Measurements from ENCODE around the gene FNDC4.
A peak's percentile ranks its signal among the peaks of the same experiment; 100 is the strongest.
"Not testable (repeated sequence)": the region's sequence is repeated elsewhere in the genome, so short reads cannot be mapped to it uniquely, and the experiment has no call there.

The FNDC4 gene, protein sequence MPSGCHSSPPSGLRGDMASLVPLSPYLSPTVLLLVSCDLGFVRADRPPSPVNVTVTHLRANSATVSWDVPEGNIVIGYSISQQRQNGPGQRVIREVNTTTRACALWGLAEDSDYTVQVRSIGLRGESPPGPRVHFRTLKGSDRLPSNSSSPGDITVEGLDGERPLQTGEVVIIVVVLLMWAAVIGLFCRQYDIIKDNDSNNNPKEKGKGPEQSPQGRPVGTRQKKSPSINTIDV

DNA sequence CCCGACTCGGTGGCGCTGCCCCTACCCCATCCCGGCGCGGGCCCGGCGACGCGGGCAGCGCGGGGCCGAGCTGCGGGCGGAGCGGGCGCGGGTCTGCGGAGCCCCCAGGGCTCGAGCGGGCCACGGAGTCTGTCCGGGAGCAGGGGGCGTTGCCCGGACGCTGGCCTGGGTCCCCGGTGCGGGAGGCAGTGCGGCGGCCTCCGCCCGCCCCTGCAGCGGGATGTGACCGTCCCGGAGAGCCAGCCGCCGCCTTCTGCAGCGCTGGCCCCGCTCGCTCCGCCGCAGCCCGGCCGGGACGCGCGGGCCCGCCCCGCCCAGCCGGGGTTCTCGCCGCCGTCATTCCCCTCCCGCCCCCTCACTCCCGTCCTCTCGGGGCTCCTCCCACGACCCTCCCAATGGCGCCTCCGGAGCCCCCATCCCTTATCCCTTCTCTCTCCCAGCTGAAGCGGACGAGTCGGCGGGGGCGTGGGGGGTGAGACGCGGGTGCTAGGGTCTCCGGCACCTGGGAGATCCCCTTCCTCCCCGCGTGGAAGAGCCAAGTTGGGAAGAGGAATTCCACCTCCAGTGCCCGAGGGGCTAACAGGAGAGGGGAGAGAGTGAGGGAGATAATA lies at the start of gene FNDC4:
Gene FNDC4, minus strand, starts transcription at position 257 of the 611 bp plus-strand sequence. CDS start 521 bp downstream, outside the sequence.
- DNase-seq = no peak

DNA sequence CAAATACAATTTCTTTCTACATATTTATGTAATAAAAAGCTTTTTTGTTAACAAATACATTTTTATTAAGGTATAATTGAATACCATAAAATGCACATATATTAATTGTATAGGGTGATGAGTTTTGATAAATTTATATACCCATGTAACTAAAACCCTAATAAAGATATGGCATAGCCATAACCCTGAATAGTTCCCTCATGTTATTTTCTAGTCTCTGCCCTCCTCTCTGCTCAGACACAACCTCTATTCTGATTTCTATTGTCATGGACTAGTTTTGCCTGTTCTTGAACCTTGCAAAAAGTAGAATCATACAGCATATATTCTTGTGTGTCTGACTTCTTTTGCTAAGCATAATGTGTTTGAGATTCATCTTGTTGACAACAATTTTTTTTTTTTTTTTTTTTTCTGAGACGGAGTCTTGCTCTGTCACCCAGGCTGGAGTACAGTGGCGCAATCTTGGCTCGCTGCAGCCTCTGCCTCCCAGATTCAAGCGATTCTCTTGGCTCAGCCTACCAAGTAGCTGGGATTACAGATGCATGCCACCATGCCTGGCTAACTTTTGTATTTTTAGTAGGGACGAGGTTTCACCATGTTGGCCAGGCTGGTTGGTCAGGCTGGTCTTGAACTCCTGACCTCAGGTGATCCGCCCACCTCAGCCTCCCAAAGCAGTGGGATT lies 49.3 kb upstream of the FNDC4 start:
- DNase-seq = no peak

DNA sequence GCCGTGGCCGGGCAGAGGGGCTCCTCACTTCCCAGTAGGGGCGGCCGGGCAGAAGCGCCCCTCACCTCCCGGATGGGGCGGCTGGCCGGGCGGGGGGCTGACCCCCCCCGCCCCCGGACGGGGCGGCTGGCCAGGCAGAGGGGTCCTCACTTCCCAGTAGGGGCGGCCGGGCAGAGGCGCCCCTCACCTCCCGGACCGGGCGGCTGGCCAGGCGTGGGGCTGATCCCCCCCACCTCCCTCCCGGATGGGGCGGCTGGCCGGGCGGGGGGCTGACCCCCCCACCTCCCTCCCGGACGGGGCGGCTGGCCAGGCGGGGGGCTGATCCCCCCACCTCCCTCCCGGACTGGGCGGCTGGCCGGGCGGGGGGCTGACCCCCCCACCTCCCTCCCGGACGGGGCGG lies 44.6 kb upstream of the FNDC4 start:
- DNase-seq = not testable (repeated sequence)

DNA sequence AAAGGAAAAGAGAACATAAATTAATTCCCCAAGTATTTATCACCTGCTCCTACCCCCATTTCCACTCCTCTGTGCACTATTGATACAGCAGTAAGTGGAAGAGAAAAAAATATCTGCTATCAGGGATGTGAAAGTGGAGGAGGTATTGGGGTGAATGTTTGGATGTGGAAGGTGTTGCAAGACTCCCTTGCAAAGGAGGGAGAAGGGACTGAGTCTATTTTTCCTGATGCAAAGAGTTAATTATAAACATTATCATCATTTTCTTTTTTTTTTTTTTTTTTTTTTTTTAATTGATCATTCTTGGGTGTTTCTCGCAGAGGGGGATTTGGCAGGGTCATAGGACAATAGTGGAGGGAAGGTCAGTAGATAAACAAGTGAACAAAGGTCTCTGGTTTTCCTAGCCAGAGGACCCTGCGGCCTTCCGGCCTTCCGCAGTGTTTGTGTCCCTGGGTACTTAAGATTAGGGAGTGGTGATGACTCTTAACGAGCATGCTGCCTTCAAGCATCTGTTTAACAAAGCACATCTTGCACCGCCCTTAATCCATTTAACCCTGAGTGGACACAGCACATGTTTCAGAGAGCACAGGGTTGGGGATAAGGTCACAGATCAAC lies 43.9 kb upstream of the FNDC4 start:
- DNase-seq = not testable (repeated sequence)

DNA sequence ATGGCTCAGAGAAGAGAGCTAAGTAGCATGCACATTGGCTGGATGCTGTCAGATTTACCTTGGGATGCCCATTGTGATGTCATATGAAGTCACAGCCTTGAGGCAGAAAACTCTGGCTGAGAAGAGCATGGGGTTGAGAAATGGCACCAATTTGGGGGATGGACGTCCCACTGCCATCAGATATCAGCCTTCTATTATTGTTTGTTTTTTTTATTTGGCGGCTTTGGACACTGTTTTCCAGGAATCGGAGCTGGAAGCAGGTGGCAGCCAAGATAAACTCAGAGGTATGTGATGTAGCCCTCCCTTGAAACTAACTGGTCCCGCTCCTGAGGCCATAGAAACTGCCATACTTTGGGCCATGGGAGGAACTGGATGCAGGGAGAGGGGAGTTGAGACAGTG lies 42.3 kb upstream of the FNDC4 start:
- DNase-seq = no peak

DNA sequence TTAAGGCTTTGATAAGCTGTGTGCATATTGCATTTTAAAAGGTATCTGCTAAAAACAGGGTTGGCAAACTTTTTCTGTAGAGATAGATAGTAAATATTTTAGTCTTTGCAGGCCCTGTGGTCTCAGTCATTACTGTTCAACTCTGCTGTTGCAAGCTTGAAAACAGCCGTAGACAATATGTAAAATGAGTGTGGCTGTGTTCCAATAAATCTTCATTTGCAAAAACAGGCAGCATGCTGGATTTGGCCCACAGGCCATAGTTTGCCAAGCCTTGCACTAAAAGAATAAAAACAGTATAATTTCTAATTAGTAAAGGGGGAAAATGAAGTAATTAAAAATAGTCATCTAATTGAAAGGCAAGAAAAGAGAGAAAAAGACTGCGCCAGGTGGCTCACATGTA lies 37.0 kb upstream of the FNDC4 start:
- no peak for DNase-seq

DNA sequence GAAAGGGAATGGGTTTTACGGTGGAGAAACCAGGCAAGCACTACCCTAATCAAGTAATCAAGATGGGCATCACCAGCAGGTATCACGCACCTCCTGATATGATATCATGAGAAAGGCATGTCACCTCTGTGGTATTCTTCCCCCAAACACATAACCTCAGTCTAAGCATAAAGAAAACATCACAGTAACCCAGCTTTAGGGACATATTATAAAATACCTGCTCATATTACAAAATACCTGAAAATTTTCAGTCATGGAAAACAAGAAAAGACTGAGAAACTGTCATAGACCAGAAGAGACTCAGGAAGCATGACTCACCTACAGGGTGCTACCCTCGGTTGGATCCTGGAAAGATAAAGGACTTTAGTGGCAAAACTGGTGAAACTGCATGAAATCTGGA lies 32.2 kb upstream of the FNDC4 start:
- no peak for DNase-seq

DNA sequence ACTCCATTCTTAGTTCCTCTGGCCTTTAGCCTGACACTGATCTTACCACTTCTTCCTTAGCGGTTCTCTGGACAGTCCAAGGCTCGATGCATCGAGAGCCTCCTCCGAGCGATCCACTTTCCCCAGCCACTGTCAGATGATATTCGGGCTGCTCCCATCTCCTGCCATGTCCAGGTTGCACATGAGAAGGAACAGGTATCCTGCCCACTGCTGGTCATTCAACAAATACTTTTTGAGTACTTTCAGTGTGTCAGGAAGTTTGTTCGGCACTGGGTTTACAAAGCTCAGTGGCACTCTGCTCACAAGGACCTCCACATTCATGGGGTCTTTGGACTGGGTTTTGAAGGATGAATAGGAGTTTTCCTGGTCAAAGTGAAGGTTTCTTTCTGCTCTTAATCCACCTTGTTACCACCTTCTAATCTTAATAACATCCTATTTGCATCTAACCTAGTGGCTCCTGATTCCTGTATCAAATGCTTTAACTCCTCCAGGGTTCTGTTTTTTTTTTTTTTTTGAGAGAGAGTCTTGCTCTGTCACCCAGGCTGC lies 27.5 kb upstream of the FNDC4 start:
- DNase-seq = no peak

DNA sequence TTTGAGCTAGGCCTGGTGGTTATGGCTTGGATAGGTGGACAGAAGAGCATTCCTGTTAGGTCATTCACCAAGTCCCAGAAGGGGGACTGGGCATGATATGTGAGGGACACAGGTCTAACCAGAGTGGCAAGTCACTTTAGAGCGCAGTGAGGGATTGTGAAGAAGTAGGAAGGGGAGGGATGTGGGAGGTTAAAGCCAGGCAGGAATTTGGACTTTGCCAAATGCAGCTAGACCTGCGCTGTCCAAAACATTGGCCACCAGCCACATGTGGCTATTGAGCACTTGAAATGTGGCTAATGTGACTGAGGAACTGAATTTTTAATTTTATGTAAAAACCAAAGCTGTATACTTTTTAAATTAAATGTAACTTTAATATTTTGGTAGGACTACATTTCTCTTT lies 25.3 kb upstream of the FNDC4 start:
- DNase-seq = no peak

DNA sequence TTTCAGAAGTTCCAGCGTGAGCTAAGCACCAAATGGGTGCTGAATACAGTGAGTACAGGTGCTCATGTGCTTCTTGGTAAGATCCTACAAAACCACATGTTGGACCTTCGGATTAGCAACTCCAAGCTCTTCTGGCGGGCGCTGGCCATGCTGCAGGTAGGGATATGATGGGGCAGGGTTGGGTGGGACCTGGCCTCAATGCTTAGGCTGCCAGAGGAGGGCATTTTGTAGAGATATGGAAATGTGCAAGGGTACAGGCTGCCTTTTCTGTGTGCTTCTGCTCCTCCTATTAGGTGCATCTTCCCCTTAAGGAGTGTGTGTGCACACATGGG lies 23.7 kb upstream of the FNDC4 start:
- DNase-seq = no peak

DNA sequence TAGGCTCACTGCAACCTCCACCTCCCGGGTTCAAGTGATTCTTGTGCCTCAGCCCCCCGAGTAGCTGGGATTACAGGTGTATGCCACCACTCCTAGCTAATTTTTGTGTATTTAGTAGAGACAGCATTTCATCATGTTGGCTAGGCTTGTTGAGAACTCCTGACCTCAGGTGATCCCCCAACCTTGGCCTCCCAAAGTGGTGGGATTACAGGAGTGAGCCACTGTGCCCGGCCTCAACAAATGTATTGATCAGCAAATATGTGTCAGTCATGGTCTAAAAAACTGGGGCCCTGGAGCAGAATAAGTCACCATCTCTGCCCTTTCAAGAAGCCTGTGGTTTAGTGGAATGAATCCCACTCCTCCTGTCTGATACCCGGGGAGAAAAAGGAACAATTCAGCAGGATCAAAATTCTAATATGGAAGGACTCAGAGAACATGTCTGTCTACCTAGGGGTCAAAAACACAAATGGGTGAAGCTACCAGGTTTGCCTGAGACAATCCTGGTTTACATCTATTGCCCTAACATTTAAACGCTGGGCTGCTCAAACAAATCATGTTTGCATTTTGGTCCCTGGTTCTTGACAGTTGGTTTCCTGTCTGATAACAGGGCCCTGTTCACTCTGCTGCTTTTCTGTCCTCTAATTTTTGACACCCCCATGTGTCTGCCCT lies 23.2 kb upstream of the FNDC4 start:
- DNase-seq = no peak

DNA sequence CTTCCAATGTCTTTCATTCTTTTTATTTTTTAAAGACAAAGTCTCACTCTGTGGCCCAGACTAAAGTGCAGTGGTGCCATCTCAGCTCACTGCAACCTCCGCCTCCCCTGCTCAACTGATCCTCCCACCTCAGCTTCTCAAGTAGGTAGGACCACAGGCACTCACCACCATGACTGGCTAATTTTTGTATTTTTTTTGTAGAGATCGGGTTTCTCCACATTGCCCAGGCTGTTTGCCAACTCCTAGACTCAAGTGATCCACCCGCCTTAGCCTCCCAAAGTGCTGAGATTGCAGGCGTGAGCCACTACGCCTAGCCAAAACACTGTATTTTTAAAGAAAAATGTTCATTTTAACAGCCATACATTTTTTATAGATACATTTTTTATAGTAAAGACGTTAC lies 14.3 kb upstream of the FNDC4 start:
- peak; percentile 12 for DNase-seq

DNA sequence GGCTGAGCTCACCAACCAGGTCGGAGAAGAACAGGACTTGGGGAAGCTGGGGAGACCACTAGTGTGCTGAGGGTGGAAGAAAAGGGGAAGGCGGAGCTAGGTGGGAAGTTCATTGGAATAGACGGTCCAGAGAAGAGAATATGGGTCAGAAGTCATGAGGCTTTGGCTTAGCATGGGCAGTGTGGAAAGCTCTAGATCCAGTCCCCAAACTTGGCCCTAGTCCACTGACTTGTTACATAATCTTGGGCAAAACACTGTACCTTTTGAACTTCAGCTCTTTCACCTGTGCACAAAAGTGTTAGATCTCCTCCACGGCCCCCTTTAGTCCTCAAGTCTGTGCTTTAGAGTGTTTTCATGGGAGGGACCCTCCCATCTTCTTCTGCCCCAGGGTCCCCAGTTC lies 12.3 kb upstream of the FNDC4 start:
- DNase-seq = no peak

DNA sequence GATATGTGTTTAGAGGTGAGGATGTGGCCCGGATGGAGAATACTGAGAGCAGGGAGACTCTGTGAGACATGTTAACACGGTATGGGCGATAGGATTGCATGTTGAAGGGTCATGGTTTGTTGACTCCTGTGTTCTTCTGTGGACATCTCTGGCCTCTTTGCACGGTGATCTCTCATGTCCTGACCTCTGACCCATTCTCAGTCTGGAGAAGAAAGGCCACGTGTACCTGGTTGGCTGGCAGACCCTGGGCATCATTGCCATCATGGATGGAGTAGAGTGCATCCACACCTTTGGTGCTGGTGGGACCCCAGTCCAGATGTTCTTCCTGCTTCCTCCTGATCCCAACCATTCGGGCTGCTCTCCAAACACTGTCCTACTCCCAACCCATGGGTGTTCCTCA lies 11.6 kb upstream of the FNDC4 start:
- no peak for DNase-seq

DNA sequence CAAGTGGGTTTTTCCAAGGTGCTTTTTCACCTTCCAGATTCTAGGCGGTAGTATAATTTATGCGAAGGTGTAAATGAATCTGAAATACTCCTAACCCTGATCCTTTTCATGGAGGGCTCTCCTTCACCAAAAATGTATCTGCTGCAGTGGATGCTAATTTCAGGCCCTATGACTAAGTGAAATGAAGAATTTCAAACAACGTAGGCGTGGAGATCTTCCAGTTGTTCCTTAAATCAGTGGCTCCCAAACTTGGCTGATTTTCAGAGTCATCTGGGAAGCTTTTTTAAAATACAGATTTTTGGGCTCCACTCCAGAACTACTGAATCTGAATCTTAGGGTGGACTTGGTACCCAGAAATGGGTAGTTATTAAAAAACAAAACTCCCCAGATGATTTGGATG lies 7.1 kb upstream of the FNDC4 start:
- no peak for DNase-seq

DNA sequence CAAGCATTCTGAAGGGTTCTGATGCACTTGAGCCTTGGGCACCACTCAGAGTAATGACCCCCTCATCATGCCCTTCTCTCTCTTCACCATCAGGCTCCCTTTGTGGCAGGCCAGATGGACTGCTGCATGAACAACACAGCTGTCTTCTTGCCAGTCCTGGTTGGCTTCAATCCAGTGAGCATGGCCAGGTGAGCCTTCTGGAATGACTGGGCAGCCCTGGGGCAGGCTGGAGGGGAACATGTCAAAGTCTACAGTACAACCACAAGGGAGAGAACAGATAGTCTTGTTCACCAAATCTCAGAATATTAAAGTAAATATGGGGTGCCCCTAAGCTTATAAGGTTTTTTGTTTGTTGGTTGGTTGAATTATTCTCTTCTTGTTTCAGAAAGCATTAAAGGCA lies 6.0 kb upstream of the FNDC4 start:
- no peak for DNase-seq

DNA sequence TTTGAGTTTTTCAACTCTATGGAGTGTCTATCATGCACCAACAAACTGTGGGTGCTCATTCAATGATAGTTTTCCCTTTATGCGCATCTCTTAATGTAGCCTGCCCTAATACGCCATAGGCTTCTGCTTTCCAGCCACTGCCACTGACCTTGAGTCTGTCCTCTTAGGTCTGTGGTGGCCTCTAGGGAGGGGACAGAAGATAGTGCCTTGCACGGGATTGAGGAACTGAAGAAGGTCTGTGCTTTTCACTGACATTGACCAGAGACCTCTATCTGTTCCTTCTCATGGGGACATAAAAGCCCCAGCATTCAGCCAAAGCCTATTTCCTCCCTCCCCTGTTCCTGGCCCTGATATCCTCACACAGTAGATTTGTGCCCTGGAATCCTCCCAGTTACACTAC lies 4.0 kb upstream of the FNDC4 start:
- DNase-seq = no peak

DNA sequence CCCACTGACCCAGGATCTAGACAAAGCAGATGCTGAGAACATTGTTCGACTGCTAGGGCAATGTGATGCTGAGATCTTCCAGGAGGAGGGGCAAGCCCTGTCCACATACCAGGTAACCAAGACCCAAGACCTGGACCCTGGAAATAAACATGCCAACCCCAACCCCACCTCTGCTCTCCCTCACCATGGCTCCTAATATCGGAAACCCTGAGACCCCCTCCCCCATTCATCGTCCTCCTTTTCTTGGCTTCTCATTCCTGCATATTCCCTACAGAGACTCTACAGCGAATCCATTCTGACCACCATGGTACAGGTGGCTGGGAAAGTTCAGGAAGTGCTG lies 2.3 kb upstream of the FNDC4 start:
- DNase-seq = no peak

DNA sequence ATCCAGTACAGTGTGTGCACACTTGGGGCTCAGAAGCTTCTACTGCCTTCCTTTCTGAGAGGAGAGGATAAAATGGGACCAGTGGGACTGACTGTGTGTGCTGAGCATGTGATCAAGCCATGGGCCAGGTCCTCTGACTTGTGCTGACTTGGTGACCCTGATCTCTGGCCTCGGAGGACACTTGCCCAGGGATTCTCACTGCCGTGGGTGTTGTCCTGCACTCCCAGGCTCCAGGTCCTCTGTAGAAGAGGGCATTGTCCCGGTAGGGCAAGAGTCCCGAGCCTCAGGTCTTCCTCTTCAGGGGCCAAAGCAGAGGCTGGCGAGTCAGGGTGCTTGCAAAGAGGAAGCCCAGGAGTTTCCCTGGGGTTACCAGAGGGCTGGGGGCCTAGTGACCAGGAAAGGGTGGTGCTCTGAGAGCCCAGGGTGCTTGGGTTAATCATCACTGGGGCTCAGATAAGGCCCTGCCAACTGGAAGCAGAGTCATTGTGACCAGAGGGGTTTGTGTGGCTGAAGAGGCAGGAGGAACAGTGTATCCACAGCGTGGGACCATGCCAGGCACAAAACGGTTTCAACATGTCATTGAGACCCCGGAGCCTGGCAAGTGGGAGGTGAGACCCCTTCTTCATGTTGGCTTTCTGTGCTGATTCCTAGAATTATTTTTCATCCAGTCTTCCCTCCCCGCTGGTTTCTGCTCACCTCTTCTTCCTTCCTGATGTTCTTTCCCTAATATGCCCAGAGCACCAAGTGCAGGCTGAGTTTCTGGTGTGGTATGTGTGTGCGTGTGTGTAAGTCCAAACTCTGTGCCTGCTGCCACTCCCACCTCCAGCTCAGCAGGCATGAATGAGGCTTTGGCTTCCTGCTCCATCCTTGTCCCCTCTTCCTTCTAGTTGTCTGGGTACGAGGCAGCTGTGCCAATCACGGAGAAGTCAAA lies 1.6 kb upstream of the FNDC4 start, which contains the start of gene GCKR:
Gene GCKR, plus strand, starts transcription at position 483 of the 931 bp plus-strand sequence. Its CDS starts 66 bp downstream, at position 549.
- no peak for DNase-seq

DNA sequence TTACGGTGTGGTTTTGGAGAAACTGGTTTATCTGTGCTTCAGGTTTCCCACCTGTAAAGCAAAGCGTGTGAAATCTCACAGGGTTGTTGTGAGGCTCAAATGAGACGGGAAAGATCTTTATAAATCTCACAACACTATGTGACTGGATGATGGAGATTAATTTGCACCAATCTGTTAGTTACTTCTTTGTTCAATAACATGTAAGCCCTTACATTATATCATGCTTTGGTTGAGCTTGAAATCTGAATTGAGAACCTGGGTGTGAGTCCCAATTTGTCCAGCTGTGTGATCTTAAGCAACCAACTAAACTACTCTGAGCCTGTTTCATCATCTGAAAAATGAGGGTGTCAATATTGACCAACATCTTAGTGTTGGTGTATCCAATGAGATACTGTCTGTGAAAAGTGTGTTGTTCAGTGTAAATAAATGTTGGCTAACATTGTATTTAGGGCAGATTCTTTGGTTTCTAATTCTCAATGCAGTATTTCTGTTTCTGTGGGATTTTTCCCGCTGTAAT lies 898 bp upstream of the FNDC4 start:
- DNase-seq = no peak

DNA sequence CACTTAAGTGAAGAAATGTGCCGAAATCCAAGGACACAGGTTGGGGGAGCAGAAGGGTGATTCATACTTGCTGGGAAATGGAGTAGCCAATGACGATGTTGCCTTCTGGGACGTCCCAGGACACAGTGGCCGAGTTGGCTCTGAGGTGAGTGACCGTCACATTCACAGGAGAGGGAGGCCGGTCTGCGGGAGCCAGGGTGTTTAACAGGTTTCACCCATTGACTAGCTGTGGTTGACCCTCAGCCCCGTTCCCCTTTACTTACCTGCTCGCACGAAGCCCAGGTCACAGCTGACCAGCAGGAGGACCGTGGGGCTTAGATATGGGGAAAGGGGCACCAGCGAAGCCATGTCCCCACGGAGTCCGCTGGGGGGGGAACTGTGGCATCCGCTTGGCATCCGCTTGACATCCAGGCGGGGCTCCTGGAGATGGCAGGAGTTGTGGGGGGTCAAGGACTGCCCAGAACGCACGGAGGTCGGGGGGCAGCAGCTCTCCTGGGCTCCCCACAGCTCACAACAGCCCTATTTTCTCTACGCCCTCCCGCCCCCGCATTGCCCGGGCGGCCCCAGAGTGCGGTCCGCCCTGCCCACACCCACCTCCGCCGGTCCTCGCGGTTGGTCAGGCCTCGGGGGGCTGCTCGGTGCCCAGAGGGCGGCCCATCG lies 586 bp downstream of the FNDC4 start:
- DNase-seq = no peak

DNA sequence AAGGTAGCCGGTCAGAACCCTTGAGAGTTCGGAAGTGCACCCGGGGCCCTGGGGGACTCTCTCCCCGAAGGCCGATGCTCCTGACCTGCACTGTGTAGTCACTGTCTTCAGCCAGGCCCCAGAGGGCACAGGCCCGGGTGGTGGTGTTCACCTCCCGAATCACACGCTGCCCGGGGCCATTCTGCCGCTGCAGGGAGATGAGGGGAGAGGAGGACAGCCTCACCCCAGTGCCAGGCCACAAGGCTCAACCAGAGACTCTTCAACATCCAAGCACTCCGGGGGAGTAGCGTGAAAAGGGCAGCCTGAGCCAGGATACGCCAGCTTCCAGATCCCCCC lies 1.1 kb downstream of the FNDC4 start:
- DNase-seq = no peak

All from NCI-H1105 (cell line).